A549 (cell line): ENCODE results near the gene PLAA. TPM values are rescaled to one million over a fixed set of nuclear protein-coding genes. Genes with fewer than 3 reads are reported as not detected.

Source experiments
- ATAC-seq, 2 experiments: fragments of 200-7000 bp in 1 of 2; fragments of >200 bp in 1 of 2; cut with Nextera tagmentation in 1 of 2; cut with Tn5 transposase in 1 of 2; 3 replicates each; pipeline versions ENCODE4 v1.8.0 to v1.9.1; 2018 to 2020; ENCODE audit warnings: mild to moderate bottlenecking in 1 of 2, moderate library complexity in 1 of 2
- CTCF ChIA-PET: fragments of 300-600 bp; sonication (Branson Sonifier 250); formaldehyde crosslinking; extraction: SDS; loops from one replicate; lab custom pipeline; 2021; ENCODE audit warnings: antibody characterized with exemption, inconsistent platforms; lab: Yijun Ruan, JAX
- POLR2A ChIA-PET: fragments of 350-600 bp; formaldehyde crosslinking; extraction: SDS; loops from one replicate; lab custom pipeline; 2021; ENCODE audit warnings: antibody characterized with exemption, inconsistent platforms; lab: Yijun Ruan, JAX
- DNase-seq, 2 experiments: peaks; one replicate each; pipeline versions ENCODE4 v3.0.0 to v3.0.0-alpha.2; 2011 to 2016; ENCODE audit warnings: low read depth in 1 of 2, low spot score in 1 of 2
- FAIRE-seq: peaks from 2 replicates; lab custom pipeline; 2011; peaks lifted over from hg19 to GRCh38; lab: Jason Lieb, UNC
- H3K27ac ChIP-seq, 2 experiments: fragments of >200 bp; sonication (Bioruptor Twin); formaldehyde crosslinking; 3 replicates each; pipeline ENCODE4 v1.5.1; 2016 to 2017
- H3K4me1 ChIP-seq: fragments of >200 bp; sonication (Bioruptor Twin); formaldehyde crosslinking; 3 replicates; pipeline ENCODE4 v1.6.1; 2016
- H3K4me2 ChIP-seq: fragments of >200 bp; sonication (Bioruptor Twin); formaldehyde crosslinking; 3 replicates; pipeline ENCODE4 v1.6.1; 2016
- H3K4me3 ChIP-seq: fragments of >200 bp; sonication (Bioruptor Twin); formaldehyde crosslinking; 3 replicates; pipeline ENCODE4 v1.5.1; 2016
- H3K9me3 ChIP-seq: fragments of >200 bp; sonication (Bioruptor Twin); formaldehyde crosslinking; 3 replicates; pipeline ENCODE4 v1.6.1; 2016
- BCL3 ChIP-seq: fragments of >200 bp; sonication (Bioruptor Twin); formaldehyde crosslinking; IDR thresholded peaks from 3 replicates; pipeline ENCODE4 v1.6.1; 2016
- BHLHE40 ChIP-seq: IDR thresholded peaks from 2 replicates; pipeline ENCODE4 v1.6.1; 2012; ENCODE audit warnings: low read depth, low read length, inconsistent platforms
- CBX2 ChIP-seq: fragments of 200-600 bp; sonication (generic); IDR thresholded peaks from 2 replicates; pipeline ENCODE4 v1.6.1; 2016; ENCODE audit warnings: low read depth, mild to moderate bottlenecking, borderline replicate concordance
- CBX8 ChIP-seq: fragments of 200-600 bp; sonication (generic); IDR thresholded peaks from 2 replicates; pipeline ENCODE4 v1.6.1; 2016
- CEBPB ChIP-seq, 2 experiments: fragments of >200 bp in 1 of 2; sonication (Bioruptor Twin) in 1 of 2; formaldehyde crosslinking in 1 of 2; IDR thresholded peaks; 2 replicates each; pipeline ENCODE4 v1.6.1; 2012 to 2016
- CHD4 ChIP-seq: fragments of 200-600 bp; sonication (generic); IDR thresholded peaks from 2 replicates; pipeline ENCODE4 v1.6.1; 2016; ENCODE audit warnings: antibody characterized with exemption, mild to moderate bottlenecking, borderline replicate concordance
- CTCF ChIP-seq: fragments of >200 bp; sonication (Bioruptor Twin); formaldehyde crosslinking; IDR thresholded peaks from 3 replicates; pipeline ENCODE4 v1.5.1; 2016
- EHF ChIP-seq: fragments of 250-450 bp; sonication (Bioruptor Pico); IDR thresholded peaks from 2 replicates; pipeline ENCODE4 v1.5.0; 2020; ENCODE audit warnings: mild to moderate bottlenecking
- ELK1 ChIP-seq: fragments of 150-350 bp; IDR thresholded peaks from 2 replicates; pipeline ENCODE4 v1.6.1; 2014; ENCODE audit warnings: low read depth, mild to moderate bottlenecking, low read length
- EP300 ChIP-seq, 2 experiments: fragments of >200 bp; sonication (Bioruptor Twin); formaldehyde crosslinking; IDR thresholded peaks; 2 replicates in 1 of 2; 3 replicates in 1 of 2; pipeline ENCODE4 v1.6.1; 2016 to 2017
- ESRRA ChIP-seq: fragments of 150-350 bp; IDR thresholded peaks from 2 replicates; pipeline ENCODE4 v1.6.1; 2014; ENCODE audit warnings: mild to moderate bottlenecking, low read length, borderline replicate concordance
- FOXS1 ChIP-seq: fragments of 250-450 bp; sonication (Bioruptor Pico); IDR thresholded peaks from 2 replicates; pipeline ENCODE4 v1.5.0; 2020; ENCODE audit warnings: mild to moderate bottlenecking, moderate library complexity
- GATA3 ChIP-seq: IDR thresholded peaks from 2 replicates; pipeline ENCODE4 v1.6.1; 2012; ENCODE audit warnings: borderline replicate concordance
- JUNB ChIP-seq: fragments of >200 bp; sonication (Bioruptor Twin); formaldehyde crosslinking; IDR thresholded peaks from 2 replicates; pipeline ENCODE4 v1.6.1; 2016
- KDM5A ChIP-seq: fragments of 200-600 bp; sonication (generic); IDR thresholded peaks from 2 replicates; pipeline ENCODE4 v1.6.1; 2016; ENCODE audit warnings: antibody characterized with exemption, mild to moderate bottlenecking
- MAFK ChIP-seq: fragments of 450-650 bp; IDR thresholded peaks from 2 replicates; pipeline ENCODE4 v1.6.1; 2014; ENCODE audit not compliant: partially characterized antibody
- MAZ ChIP-seq: fragments of 150-350 bp; IDR thresholded peaks from 2 replicates; pipeline ENCODE4 v1.6.1; 2014; ENCODE audit warnings: antibody characterized with exemption, low read depth, low read length, borderline replicate concordance
- NPAS2 ChIP-seq: fragments of 250-450 bp; sonication (Bioruptor Pico); IDR thresholded peaks from 2 replicates; pipeline ENCODE4 v1.8.0; 2022; ENCODE audit warnings: mild to moderate bottlenecking, moderate library complexity, borderline replicate concordance
- NR3C1 ChIP-seq: fragments of >200 bp; sonication (Bioruptor Twin); formaldehyde crosslinking; IDR thresholded peaks from 3 replicates; pipeline ENCODE4 v1.6.1; 2017
- RARB ChIP-seq: fragments of 250-450 bp; sonication (Bioruptor Pico); IDR thresholded peaks from 2 replicates; pipeline ENCODE4 v1.8.0; 2021; ENCODE audit warnings: mild to moderate bottlenecking, moderate library complexity
- SMC3 ChIP-seq: fragments of >200 bp; sonication (Bioruptor Twin); formaldehyde crosslinking; IDR thresholded peaks from 3 replicates; pipeline ENCODE4 v1.6.1; 2018; ENCODE audit warnings: inconsistent platforms
- TFCP2L1 ChIP-seq: fragments of 250-450 bp; sonication (Bioruptor Pico); IDR thresholded peaks from 2 replicates; pipeline ENCODE4 v1.5.0; 2021; ENCODE audit warnings: mild to moderate bottlenecking
- ZSCAN20 ChIP-seq: fragments of 250-450 bp; sonication (Bioruptor Pico); IDR thresholded peaks from 2 replicates; pipeline ENCODE4 v1.8.0; 2022; ENCODE audit warnings: mild to moderate bottlenecking, moderate library complexity
- WGBS: methylation state at CpG from one replicate; pipeline ENCODE4 v1.1.6; 2017; ENCODE audit errors: missing lambda C conversion rate; 5-methylcytosine and 5-hydroxymethylcytosine counted together
- polyA plus RNA-seq, 4 experiments: library from polyadenylated mRNA; depleted of rRNA in 3 of 4; stranded (reverse); fragments of >200 nt; fragmentation: RNase III in 1 of 4; extraction: RNeasy Plus Mini Kit Qiagen cat#74134 plus additional on column Dnase treatment in 1 of 4; gene quantifications; 2 replicates in 3 of 4; 3 replicates in 1 of 4; pipeline ENCODE4 v1.2.3, GENCODE V29; 2011 to 2017

The PLAA gene
- polyA plus RNA-seq, 2 of the 4 experiments (the other 2 are of a cell fraction): 25.5 to 37.5 TPM

DNA sequence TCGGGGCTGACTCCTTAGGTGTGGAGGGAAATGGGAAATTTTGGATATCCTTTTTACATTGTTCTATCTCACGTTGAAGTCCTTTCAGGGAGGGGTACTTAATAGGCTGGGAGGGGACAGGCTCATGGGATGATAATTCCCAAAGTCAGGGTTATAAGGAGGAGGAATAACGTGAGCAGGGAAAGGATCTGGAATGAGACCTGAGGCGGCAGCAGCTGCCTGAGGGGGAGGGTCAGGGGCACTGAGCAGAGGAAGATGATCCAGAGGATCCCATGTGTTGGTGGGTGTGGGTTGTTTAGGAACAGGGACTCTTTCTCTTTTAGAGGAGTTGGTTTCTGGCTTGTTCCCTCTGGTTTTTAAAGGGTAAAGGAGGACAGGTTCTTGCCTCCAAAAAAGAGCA is 27.9 kb upstream of the PLAA start:
- POLR2A ChIA-PET: interaction anchor here (1.6 kb wide), 1 partner anchor 83 kb away, joined by 4 read pairs; the partner anchor contains the start of gene CAAP1
- ATAC-seq: no peak
- H3K27ac ChIP-seq: no peak overlapping the region
- TF ChIP-seq NR3C1 (no peak), MAZ (no peak), GATA3 (no peak)
- TF ChIP-seq, all 56 proteins: peak for 0
- H3K4me3 ChIP-seq: no peak overlapping the region
- H3K4me2 ChIP-seq: no peak overlapping the region
- DNase-seq: no peak
- no peaks in the 10 kb centered on the region for H3K9me3 ChIP-seq
- WGBS: 64% methylated on average over 4 of the region's 4 CpGs
- peaks cover 10% of the 10 kb centered on the region; the same call in 2 of the 3 replicates for H3K4me1 ChIP-seq
- no peak for FAIRE-seq
- CTCF ChIA-PET: interaction anchor here (0.7 to 3.8 kb wide), 32 partner anchors 7 to 252 kb away, joined by 3 to 24 read pairs (median 4); partner anchors contain the start of genes CAAP1, IFT74 and PLAA

DNA sequence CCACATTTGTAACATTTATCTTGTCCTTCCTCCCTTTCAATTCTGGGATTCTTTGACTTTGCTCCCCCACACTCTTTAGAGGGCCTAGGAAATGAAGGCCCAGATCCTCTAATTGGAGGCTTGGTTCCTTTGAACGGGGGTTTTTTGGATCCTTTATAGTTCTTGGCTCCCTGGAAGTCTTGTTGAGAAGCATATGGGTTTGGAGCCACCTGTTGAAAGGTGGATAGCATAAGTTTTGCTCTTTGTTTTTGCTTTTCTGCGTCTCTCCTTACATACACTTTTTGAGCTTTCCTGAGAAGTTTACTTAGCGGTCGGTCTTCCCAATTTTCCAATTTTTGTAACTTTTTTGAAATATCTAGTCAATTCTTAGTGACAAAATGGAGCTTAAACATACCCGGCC is 26.9 kb upstream of the PLAA start:
- ATAC-seq: no peak
- POLR2A ChIA-PET: no interaction called here

GRCh38 chr9:26971721-26972120 is 24.7 kb upstream of the PLAA start:
- DNase-seq (no peak), ATAC-seq (no peak), FAIRE-seq (no peak)
- Histone ChIP-seq H3K9me3 (no peaks in the 10 kb centered on the region), H3K4me3 (no peak overlapping the region), H3K4me2 (no peak overlapping the region), H3K27ac (no peak overlapping the region), H3K4me1 (peaks cover 9% of the 10 kb centered on the region; the same call in 2 of the 3 replicates)
- CTCF ChIA-PET: no interaction called here
- no peak for TF ChIP-seq NPAS2
- TF ChIP-seq NR3C1: no peak
- TF ChIP-seq RARB (CRISPR knock-in tag): no peak
- TF ChIP-seq MAFK: no peak
- no peak for TF ChIP-seq FOXS1 (CRISPR knock-in tag)
- no peak for TF ChIP-seq EP300 (IDR thresholded peaks at IDR 0.05)
- no peak for TF ChIP-seq EHF (CRISPR knock-in tag)
- TF ChIP-seq ESRRA: no peak
- no peak for TF ChIP-seq CTCF
- TF ChIP-seq BCL3: no peak
- POLR2A ChIA-PET: interaction anchor here (1.1 kb wide), 1 partner anchor 16 kb away, joined by 3 read pairs; the partner anchor contains the start of gene IFT74
- 93% methylated on average over 1 of the region's 1 CpG for WGBS

More for the DNA sequence above, 26.9 kb upstream of the PLAA start:
- no peak for DNase-seq
- H3K4me1 ChIP-seq: peaks cover 10% of the 10 kb centered on the region; the same call in 2 of the 3 replicates
- TF ChIP-seq CBX2 (no peak), CBX8 (no peak), TFCP2L1 (CRISPR knock-in tag) (no peak), SMC3 (no peak), JUNB (no peak), CEBPB (IDR thresholded peaks at IDR 0.05) (no peak), CHD4 (no peak), ZSCAN20 (no peak), BHLHE40 (no peak), ELK1 (no peak), KDM5A (no peak)
- no peak overlapping the region for H3K27ac ChIP-seq
- H3K9me3 ChIP-seq: no peaks in the 10 kb centered on the region
- no peak for FAIRE-seq
- no peak overlapping the region for H3K4me3 ChIP-seq
- CTCF ChIA-PET: interaction anchor here (0.6 to 3.8 kb wide), 7 partner anchors 11 to 301 kb away, joined by 3 to 24 read pairs (median 5); partner anchors contain the start of gene CAAP1
- 86% methylated on average over 5 of the region's 5 CpGs for whole genome bisulfite sequencing
- H3K4me2 ChIP-seq: no peak overlapping the region
